ENCODE measurements around the gene SIRT4.
"Not testable (repeated sequence)": the region's sequence is repeated elsewhere in the genome, so short reads cannot be mapped to it uniquely, and the experiment has no call there.

SIRT4 gene

GRCh38 chr12:120278137-120279069, 23.7 kb upstream of the SIRT4 start:
- no peak for DNase-seq

GRCh38 chr12:120283318-120283717, 18.8 kb upstream of the SIRT4 start:
- DNase-seq, result no peak

DNA sequence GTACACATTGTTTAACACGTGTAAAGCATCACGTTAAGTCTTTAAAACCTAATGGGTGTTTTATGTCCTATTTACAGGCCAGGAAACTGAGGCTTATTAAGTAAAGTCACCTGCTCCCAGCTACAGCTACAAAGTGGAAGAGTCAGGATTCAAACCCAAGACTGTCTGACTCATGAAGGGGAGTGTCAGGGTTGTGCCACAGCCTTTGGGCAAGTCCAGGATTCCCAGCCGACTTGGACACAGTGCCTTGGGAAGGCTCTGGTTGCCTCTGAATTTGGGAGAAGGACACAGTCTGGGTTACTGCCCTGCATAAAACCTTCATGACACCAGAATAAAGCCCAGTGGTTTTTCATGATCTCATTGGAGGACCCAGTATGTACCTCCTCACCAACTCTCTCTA, 17.7 kb upstream of the SIRT4 start:
- DNase-seq, result no peak

GRCh38 chr12:120286768-120287490, 15.2 kb upstream of the SIRT4 start:
- DNase-seq, result no peak

- DNase-seq, result no peak
These were observed 14.6 kb upstream of the SIRT4 start for GRCh38 chr12:120287491-120287890.

DNA sequence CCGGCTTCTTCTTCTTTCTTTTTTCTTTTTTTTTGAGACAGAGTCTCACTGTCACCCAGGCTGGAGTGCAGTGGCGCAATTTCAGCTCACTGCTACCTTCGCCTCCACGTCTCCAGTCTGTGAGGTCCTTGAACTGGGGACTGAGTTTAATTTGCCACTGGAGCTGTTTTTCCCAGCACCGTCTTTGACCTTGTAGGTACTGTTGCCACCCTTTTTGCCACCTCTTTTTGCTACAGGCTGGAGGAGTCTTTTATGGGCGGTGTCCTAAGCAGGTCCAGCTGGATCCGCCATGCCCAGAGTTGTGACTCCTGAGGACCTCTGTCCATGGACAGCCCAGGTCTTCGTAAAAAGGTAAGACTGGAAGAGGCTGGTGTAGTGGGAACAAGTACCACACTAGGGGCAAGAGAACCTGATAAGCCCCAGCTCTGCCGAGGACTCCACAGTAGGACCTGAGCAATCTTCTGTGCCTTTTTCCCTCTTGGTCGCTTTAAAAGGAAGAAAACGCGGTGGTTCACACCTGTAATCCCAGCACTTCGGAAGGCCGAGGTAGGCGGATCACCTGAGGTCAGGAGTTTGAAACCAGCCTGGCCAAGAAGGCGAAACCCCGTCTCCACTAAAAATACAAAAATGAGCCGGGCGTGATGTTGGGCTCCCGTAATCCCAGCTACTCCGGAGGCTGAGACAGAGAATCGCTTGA, 11.4 kb upstream of the SIRT4 start:
- no peak for DNase-seq

DNA sequence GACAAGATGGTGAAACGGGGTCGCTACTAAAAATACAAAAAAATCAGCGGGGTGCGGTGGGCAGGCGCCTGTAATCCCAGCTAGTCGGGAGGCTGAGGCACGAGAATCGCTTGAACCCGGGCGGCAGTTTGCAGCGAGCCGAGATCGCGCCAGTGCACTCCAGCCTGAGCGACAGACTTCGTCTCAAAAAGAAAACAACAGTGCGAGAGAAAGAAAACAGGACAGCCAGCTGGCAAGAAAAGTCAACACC, 9.8 kb upstream of the SIRT4 start:
- DNase-seq, result no peak

GRCh38 chr12:120292661-120293531, 9.2 kb upstream of the SIRT4 start, which contains the start of gene RNU4-1:
Gene RNU4-1 (minus strand): TSS chr12:120293237.
- DNase-seq, result peak; percentile 63

GRCh38 chr12:120314220-120314619, 12.1 kb downstream of the SIRT4 start:
- DNase-seq, result no peak

DNA sequence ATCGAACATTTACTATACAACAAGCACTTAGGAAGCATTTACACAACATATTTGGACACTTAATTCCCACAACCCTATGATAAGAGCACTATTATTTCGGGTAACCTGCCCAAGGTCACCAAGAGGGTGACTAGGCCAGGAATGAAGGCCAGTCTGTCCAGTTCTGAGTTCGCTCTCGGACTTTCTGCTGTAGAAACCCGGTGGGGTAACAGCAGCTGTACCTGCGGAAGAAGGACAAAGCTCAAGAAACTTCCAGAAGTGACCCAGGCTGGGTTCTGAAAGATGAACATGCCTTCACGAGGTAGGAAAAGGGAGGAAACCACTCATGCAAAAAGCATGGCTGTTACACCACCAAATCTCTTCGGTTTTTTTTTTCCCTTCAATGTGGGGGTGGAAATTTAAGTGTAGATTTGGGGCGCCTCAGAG, 14.7 kb downstream of the SIRT4 start:
- no peak for DNase-seq

- DNase-seq, result peak; percentile 100
These were observed 15.3 kb downstream of the SIRT4 start for GRCh38 chr12:120317224-120318105.

DNA sequence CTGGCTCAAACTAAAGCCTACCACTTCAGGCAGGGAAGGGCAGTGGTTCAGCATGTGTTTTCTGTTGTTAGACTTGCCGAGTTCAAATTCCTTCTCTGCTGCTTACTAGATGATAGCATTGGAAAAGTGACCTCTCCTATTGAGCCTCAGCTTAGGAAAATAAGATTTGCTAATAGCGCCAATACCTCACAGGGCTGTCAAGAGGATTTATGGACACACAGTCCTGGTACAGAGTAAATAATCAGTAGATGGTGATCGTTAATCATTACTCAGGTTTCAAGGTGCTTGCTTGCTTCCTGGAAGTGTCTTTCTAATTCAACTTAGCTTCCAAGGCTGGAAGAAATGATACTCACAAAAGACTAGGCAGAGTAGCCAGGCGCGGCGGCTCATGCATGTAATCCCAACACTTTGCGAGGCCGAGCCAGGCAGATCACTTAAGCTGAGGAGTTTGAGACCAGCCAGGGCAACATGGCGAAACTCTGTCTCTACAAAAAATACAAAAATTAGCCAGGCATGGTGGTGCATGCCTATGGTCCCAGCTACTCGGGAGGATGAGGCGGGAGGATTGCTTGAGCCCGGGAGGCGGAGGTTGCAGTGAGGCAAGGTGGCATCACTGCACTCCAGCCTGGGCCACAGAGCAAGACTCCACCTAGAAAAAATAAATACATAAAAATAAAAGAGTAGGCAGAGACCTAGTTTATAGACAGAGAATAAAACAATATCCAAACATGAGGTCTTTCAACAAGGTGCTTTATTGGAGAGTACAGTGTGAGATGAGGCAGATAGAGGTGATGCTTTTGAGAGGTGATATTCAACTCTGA, 19.5 kb downstream of the SIRT4 start:
- DNase-seq, result no peak

DNA sequence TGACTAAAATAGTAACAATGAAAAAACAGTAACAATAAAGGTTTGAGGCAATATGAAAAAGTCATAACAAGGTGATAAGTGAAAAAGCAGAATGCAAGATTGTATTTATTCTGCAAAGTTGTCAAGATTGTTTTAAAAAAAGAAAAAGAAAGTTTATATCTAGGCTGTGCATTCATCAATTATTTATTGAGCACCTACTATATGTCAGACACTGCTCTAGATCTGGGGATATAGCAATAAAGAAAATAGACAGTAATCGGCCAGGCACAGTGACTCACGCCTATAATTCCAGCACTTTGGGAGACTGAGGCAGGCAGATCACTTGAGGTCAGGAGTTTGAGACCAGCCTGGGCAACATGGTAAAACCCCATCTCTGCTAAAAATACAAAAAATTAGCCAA, 21.7 kb downstream of the SIRT4 start:
- no peak for DNase-seq

- DNase-seq, result no peak
These were observed 22.8 kb downstream of the SIRT4 start for GRCh38 chr12:120324841-120325417.

DNA sequence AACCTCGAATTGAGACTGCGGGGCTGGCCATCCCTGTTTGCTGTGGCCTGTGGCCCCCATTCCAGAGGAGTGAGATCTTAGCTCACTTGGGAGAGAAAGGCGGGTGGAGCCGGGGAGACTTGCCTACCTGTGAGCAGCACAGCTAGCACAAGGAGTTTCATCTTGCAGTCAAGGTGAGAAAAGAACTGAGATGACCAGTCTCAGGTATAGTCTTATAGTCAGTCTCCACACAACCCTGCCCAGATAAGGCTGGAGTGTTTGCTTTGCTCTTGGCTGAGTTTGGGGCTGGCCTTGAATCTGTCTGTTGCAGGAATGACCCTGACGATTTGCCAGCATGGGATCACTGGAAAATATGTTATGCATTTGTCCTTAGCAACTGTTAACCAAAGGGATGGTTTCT, 25.5 kb downstream of the SIRT4 start, which contains the start of gene PLA2G1B:
TSS of gene PLA2G1B (minus strand) at position 187 of the 400 bp plus-strand sequence. CDS start at position 161, 26 bp downstream.
- DNase-seq, result no peak

DNA sequence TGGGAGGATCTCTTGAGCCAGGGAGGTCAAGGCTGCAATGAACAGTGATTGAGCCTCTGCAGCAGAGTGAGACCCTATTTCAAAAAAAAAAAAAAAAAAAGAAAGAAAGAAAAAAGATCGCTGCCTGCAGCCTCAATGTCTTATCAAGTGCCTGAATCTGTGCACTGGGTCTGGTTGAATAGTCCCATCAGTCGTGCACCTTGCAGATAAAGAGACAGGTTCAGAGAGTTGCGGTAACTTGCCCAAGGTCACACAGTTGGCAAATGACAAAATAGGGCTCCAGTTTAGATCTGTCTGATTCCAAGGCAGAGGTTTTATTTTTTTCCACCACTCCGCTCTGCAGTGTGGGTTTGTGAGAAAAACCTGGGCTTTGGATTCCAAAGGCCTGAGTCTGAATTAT, 26.1 kb downstream of the SIRT4 start:
- DNase-seq, result no peak

DNA sequence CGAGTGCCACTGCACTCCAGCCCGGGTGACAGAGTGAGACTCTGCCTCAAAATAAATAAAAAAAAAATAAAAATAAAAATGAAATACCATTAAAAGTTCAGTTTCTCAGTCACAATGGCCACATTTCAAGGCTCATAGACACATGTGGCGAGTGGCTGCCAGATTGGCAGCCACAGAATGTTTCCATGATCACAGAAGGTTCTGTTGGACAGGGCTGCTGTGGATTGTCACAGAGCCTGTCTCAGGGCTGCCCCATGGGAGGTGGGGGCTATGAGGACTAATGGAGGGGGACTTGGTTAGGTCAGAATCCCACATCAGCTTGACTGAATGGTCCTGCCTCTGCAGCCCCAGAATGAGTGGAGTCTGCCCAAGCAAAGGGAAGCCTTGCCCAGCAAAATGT, 29.3 kb downstream of the SIRT4 start:
- no peak for DNase-seq

GRCh38 chr12:120332041-120332440, 29.9 kb downstream of the SIRT4 start:
- DNase-seq, result no peak

GRCh38 chr12:120332523-120332922, 30.4 kb downstream of the SIRT4 start:
- no peak for DNase-seq

GRCh38 chr12:120335447-120335846, 33.3 kb downstream of the SIRT4 start:
- DNase-seq, result not testable (repeated sequence)

All from activated CD4-positive, alpha-beta T cell treated with anti-CD3 and anti-CD28 coated beads, Interleukin-2, amount 50 U/mL, for 4 hours (primary cell).